Measurements from ENCODE around the gene RPS21. TPM values are rescaled to one million over a fixed set of nuclear protein-coding genes. Genes with fewer than 3 reads are reported as not detected.

Gene RPS21
- total and polyA plus RNA-seq, 2 of the 13 experiments (the other 11 are each of a cell fraction or from before 2014, with no cell fraction given), result 2,647 to 11,063 TPM

DNA sequence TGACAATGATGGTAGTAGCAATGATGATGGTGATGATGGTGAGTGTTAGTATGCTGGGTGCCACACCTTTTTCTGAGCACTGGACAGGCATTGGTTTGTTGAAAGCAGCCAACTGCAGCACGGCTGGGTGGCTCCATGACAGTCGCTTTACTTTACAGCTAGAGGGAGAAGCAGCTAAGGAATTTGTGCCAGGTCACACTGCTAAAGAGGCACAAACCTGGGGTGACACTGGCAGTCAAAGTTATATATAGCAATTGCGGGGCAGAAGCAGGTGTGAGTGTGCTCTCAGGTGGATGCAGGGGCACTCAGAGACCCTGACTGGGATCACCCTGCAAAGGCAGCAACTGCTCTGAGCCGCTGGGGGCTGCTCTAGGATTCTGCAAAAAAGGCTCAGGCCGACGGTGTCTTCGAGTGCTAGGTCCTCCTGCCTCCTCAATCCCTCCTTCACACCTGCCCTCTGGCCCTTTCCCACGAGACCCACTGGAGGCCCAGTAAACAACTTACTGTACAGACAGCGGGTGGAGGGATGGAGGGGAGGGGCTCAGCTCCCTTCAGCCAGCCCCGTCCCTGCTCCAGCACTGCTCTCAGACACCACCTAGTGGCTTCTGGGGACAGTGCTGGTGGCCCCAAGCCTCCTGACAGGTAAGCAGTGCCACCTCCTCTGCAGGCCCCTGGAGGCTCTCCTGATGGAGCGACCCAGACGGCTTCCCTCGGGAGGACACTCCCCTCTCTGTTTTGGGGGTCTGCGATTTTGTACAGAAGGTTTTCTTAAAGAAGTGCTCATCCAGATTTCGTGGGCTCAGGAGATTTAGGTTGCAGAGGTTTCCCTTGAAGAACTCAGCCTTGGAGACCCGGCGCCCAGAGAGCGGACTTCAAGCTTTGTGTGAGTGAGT, 4.4 kb upstream of the RPS21 start (continued):
- TF ChIP-seq PCBP1 (IDR thresholded peaks at IDR 0.05; ENCODE audit: borderline replicate concordance, low read depth, low read length) (0 out of 2 replicates have a peak, but pooled peaks have one; percentile 30), ZMYM3 (CRISPR knock-in tag; IDR thresholded peaks at IDR 0.05) (no peak), ELF1 (CRISPR knock-in tag; IDR thresholded peaks at IDR 0.05) (no peak), ZNF792 (CRISPR knock-in tag; IDR thresholded peaks at IDR 0.05) (no peak), HNF4A (CRISPR knock-in tag; IDR thresholded peaks at IDR 0.05) (peak; percentile 48; the same call in 1 of the 2 replicates), ZNF660 (CRISPR knock-in tag; IDR thresholded peaks at IDR 0.05; ENCODE audit: borderline replicate concordance, low read depth) (peak; percentile 78; the same call in 1 of the 2 replicates), ATF1 (CRISPR knock-in tag; IDR thresholded peaks at IDR 0.05) (no peak), CREM (IDR thresholded peaks at IDR 0.05) (no peak; the same call in 1 of the 2 replicates), CREM (CRISPR knock-in tag; IDR thresholded peaks at IDR 0.05) (no peak), RFX5 (IDR thresholded peaks at IDR 0.05; ENCODE audit: low read depth, low read length) (no peak), HNRNPK (IDR thresholded peaks at IDR 0.05; ENCODE audit: low read depth, low read length, poor library complexity, severe bottlenecking) (no peak), ZNF556 (CRISPR knock-in tag; IDR thresholded peaks at IDR 0.05; ENCODE audit: borderline replicate concordance) (peak; percentile 78), TBP (CRISPR knock-in tag; IDR thresholded peaks at IDR 0.05) (no peak), DNMT3B (CRISPR knock-in tag; conservative IDR thresholded peaks at IDR 0.05) (no peak), NR2F6 (IDR thresholded peaks at IDR 0.05) (no peak; the same call in 1 of the 2 replicates), NR2F6 (CRISPR knock-in tag; IDR thresholded peaks at IDR 0.05) (peak; percentile 53; the same call in 1 of the 2 replicates), MED13 (CRISPR knock-in tag; IDR thresholded peaks at IDR 0.05) (peak; percentile 50; the same call in 1 of the 2 replicates), ISX (CRISPR knock-in tag; conservative IDR thresholded peaks at IDR 0.05) (peak; percentile 42; the same call in 1 of the 2 replicates), ZBTB42 (CRISPR knock-in tag; IDR thresholded peaks at IDR 0.05) (no peak), KMT2A (CRISPR knock-in tag; IDR thresholded peaks at IDR 0.05) (peak; percentile 75)
- TF ChIP-seq, protein P1, sequence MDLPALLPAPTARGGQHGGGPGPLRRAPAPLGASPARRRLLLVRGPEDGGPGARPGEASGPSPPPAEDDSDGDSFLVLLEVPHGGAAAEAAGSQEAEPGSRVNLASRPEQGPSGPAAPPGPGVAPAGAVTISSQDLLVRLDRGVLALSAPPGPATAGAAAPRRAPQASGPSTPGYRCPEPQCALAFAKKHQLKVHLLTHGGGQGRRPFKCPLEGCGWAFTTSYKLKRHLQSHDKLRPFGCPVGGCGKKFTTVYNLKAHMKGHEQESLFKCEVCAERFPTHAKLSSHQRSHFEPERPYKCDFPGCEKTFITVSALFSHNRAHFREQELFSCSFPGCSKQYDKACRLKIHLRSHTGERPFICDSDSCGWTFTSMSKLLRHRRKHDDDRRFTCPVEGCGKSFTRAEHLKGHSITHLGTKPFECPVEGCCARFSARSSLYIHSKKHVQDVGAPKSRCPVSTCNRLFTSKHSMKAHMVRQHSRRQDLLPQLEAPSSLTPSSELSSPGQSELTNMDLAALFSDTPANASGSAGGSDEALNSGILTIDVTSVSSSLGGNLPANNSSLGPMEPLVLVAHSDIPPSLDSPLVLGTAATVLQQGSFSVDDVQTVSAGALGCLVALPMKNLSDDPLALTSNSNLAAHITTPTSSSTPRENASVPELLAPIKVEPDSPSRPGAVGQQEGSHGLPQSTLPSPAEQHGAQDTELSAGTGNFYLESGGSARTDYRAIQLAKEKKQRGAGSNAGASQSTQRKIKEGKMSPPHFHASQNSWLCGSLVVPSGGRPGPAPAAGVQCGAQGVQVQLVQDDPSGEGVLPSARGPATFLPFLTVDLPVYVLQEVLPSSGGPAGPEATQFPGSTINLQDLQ (CRISPR knock-in tag; IDR thresholded peaks at IDR 0.05), result peak; percentile 79
- TF ChIP-seq, protein P2, sequence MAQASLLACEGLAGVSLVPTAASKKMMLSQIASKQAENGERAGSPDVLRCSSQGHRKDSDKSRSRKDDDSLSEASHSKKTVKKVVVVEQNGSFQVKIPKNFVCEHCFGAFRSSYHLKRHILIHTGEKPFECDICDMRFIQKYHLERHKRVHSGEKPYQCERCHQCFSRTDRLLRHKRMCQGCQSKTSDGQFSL (CRISPR knock-in tag; IDR thresholded peaks at IDR 0.05), result peak; percentile 80
- TF ChIP-seq, protein P3, sequence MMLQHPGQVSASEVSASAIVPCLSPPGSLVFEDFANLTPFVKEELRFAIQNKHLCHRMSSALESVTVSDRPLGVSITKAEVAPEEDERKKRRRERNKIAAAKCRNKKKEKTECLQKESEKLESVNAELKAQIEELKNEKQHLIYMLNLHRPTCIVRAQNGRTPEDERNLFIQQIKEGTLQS (CRISPR knock-in tag; IDR thresholded peaks at IDR 0.05), result no peak
- TF ChIP-seq, protein P4, sequence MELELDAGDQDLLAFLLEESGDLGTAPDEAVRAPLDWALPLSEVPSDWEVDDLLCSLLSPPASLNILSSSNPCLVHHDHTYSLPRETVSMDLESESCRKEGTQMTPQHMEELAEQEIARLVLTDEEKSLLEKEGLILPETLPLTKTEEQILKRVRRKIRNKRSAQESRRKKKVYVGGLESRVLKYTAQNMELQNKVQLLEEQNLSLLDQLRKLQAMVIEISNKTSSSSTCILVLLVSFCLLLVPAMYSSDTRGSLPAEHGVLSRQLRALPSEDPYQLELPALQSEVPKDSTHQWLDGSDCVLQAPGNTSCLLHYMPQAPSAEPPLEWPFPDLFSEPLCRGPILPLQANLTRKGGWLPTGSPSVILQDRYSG (CRISPR knock-in tag; IDR thresholded peaks at IDR 0.05), result no peak

Measured in HepG2 (cell line).